K562 (cell line): ENCODE data around the gene API5.

ENCODE experiments used
- MAX ChIP-seq: sonication (generic); formaldehyde crosslinking; IDR thresholded peaks from 2 replicates; pipeline ENCODE4 v1.9.0; 2022; ENCODE audit warnings: mild to moderate bottlenecking, missing genetic modification reagents
- POLR2AphosphoS5 ChIP-seq: IDR thresholded peaks from 2 replicates; pipeline ENCODE4 v1.6.1; 2011; ENCODE audit warnings: mild to moderate bottlenecking, low read depth, low read length, moderate library complexity; ENCODE audit not compliant: control insufficient read depth, insufficient read depth
- RFX5 ChIP-seq: IDR thresholded peaks from 2 replicates; pipeline ENCODE4 v1.6.1; 2011; ENCODE audit warnings: low read depth, mild to moderate bottlenecking, improper control_type of control experiment, low read length
- ZNF76 ChIP-seq: fragments of 250-450 bp; sonication (Bioruptor Pico); IDR thresholded peaks from 2 replicates; pipeline ENCODE4 v1.4.0; 2020; ENCODE audit warnings: mild to moderate bottlenecking, moderate library complexity, borderline replicate concordance

- TF ChIP-seq MAX (no peak), ZNF76 (CRISPR knock-in tag) (no peak), POLR2AphosphoS5 (no peak), RFX5 (no peak)
Measured at GRCh38 chr11:43268786-43269185, 43.0 kb upstream of the API5 start.
